H4 (cell line): Measurements from ENCODE around the gene PRMT6. TPM values are rescaled to one million over a fixed set of nuclear protein-coding genes. Genes with fewer than 3 reads are reported as not detected.
"Not testable (repeated sequence)": the region's sequence is repeated elsewhere in the genome, so short reads cannot be mapped to it uniquely, and the experiment has no call there.

Source experiments
- DNase-seq: peaks from one replicate; pipeline ENCODE4 v3.0.0-alpha.2; 2015; ENCODE audit warnings: low spot score
- total RNA-seq: library from RNA; depleted of rRNA; stranded (reverse); fragments of >200 nt; shearing (Covaris generic); gene quantifications from 2 replicates; pipeline ENCODE4 v1.2.3, GENCODE V29; 2014; rRNA removed

Gene PRMT6
- total RNA-seq, 1 experiment from 2014 or later: 24.5 TPM

GRCh38 chr1:107093395-107093794, 36.9 kb downstream of the PRMT6 start:
- DNase-seq: not testable (repeated sequence)

DNA sequence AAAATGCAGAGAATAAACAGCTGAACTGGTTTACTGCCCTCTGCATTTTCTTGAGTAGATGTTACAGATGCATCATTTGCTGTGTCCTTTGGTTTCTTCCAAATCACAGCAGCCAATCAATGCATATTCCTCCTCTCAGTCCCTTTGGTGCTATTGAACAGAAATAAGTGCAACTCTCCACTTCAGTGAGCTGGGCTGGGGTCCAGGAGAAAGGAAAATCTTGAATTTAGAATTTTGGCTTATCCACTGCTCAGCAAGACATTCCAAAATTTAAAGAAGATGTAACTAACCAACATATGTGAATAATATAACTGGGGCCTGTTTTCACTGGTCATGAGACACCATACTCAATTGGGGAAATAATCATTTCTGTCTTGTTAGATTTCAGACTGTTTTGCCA, 39.2 kb downstream of the PRMT6 start:
- no peak for DNase-seq

DNA sequence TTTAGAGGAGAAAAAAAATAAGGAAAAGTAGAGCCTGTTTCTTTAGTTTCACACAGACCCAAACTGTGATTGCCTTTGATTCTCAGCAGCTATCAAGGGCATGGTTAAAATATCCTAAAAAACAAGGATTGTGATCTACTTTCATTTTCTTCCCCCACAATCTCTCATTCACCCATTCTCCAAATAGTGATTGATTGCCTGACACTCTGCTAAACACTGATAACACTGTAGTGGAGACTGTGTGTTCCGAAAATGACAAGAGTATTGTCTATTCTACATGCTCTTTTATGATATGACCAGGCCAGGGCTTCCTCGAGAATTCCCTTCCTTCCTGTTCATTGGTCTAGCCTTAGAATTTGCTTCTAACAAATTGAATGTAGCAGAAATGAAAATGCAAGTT, 40.2 kb downstream of the PRMT6 start:
- no peak for DNase-seq

- no peak for DNase-seq
Observed at GRCh38 chr1:107098961-107099360, 42.5 kb downstream of the PRMT6 start.

DNA sequence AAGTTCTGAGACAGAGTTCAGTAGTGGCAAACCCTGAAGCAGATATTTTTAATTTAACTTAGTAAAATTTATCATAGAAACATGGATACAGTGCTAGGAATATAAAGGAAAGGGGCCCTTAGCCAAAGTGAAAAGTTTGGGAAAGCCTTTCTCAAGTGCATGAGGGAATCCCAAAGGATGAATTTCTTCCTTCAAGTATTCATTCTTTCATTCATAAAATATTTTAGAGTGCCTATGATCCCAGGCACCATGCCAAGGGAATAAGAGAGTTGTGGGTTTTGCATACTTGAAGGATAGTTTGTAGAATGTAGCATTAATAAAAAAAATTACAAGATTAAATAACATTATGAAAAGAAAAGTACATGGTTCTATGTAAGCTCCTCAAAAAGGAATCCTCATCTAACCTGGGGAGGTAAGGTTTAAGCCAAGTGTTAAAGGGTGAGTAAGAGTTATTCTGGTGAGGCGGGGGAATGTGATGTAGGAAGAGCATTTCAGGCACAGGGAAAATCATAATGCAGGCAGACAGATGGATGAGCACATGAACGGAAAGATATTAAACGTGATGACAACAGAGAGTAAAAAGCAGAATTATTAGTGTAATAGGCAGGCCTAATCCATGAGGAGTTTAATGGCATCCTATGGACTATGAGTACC, 44.0 kb downstream of the PRMT6 start:
- no peak for DNase-seq

- DNase-seq: no peak
Observed at GRCh38 chr1:107105914-107106313, 49.4 kb downstream of the PRMT6 start.

Other genes with a start within 250 kb of the PRMT6 start
- 4.4 and 9.4 TPM in 2 replicates for gene NTNG1, start 84.4 kb downstream of the PRMT6 start, total RNA-seq